Sigmoid colon (tissue), 4 donors: ENCODE results near the gene PZP.
A peak's percentile ranks its signal among the peaks of the same experiment; 100 is the strongest.

Experiments
- CTCF ChIP-seq, 4 experiments: fragments of 450-650 bp in 3 of 4; fragments of 200-600 bp in 1 of 4; IDR thresholded peaks; one replicate each; pipeline ENCODE4 v1.5.1; 2016 to 2019; ENCODE audit warnings: antibody characterized with exemption in 4 of 4, mild to moderate bottlenecking in 3 of 4, moderate library complexity in 2 of 4
- EP300 ChIP-seq, 4 donors: sonication (generic); formaldehyde crosslinking; IDR thresholded peaks; one replicate each; pipeline ENCODE4 v1.6.1; 2017; ENCODE audit warnings: antibody characterized with exemption in 4 of 4
- POLR2A ChIP-seq, 2 donors: fragments of 450-650 bp; IDR thresholded peaks; one replicate each; pipeline ENCODE4 v1.6.1; 2016; ENCODE audit warnings: antibody characterized with exemption in 2 of 2, mild to moderate bottlenecking in 2 of 2, moderate library complexity in 2 of 2
- POLR2AphosphoS5 ChIP-seq, 4 donors: sonication (generic); formaldehyde crosslinking; IDR thresholded peaks; one replicate each; pipeline ENCODE4 v1.6.1; 2017; ENCODE audit warnings: antibody characterized with exemption in 4 of 4

- TF ChIP-seq POLR2A (IDR thresholded peaks at IDR 0.05) (no peak), CTCF (IDR thresholded peaks at IDR 0.05) (no peak), POLR2AphosphoS5 (IDR thresholded peaks at IDR 0.05) (peak in 2 of 4 donors; percentile 21 to 43), EP300 (IDR thresholded peaks at IDR 0.05) (no peak)
Measured at GRCh38 chr12:9118158-9118557, 90.0 kb downstream of the PZP start.
